Measurements from ENCODE around the gene TIMP2.
A peak's percentile ranks its signal among the peaks of the same experiment; 100 is the strongest.

The TIMP2 gene

GRCh38 chr17:78970834-78971755 lies 45.9 kb upstream of the TIMP2 start:
- no peak overlapping the region for H3K4me3 ChIP-seq (ENCODE audit: low read depth, low read length)
- DNase-seq (ENCODE audit: low read depth): peak; percentile 49
- in situ Hi-C loops (cut with HindIII; ENCODE audit: low sequenced_read_pairs): no loop called here
- peak; percentile 89 for TF ChIP-seq CTCF (IDR thresholded peaks at IDR 0.05; ENCODE audit: low read depth, low read length, missing control alignments)

GRCh38 chr17:78969865-78970264 lies 44.7 kb upstream of the TIMP2 start:
- in situ Hi-C loops (cut with HindIII; ENCODE audit: low sequenced_read_pairs): no loop called here
- H3K4me3 ChIP-seq (ENCODE audit: low read depth, low read length): no peak overlapping the region
- DNase-seq (ENCODE audit: low read depth): no peak
- no peak for TF ChIP-seq CTCF (IDR thresholded peaks at IDR 0.05; ENCODE audit: low read depth, low read length, missing control alignments)

GRCh38 chr17:78967782-78968362 lies 42.7 kb upstream of the TIMP2 start:
- in situ Hi-C loops (cut with HindIII; ENCODE audit: low sequenced_read_pairs): no loop called here
- TF ChIP-seq CTCF (IDR thresholded peaks at IDR 0.05; ENCODE audit: low read depth, low read length, missing control alignments): no peak
- no peak overlapping the region for H3K4me3 ChIP-seq (ENCODE audit: low read depth, low read length)
- DNase-seq (ENCODE audit: low read depth): no peak

- no peak for TF ChIP-seq CTCF (IDR thresholded peaks at IDR 0.05; ENCODE audit: low read depth, low read length, missing control alignments)
- DNase-seq (ENCODE audit: low read depth): no peak
- in situ Hi-C loops (cut with HindIII; ENCODE audit: low sequenced_read_pairs): no loop called here
- H3K4me3 ChIP-seq (ENCODE audit: low read depth, low read length): no peak overlapping the region
Measured at GRCh38 chr17:78966910-78967600, 41.9 kb upstream of the TIMP2 start.

- DNase-seq (ENCODE audit: low read depth): no peak
- TF ChIP-seq CTCF (IDR thresholded peaks at IDR 0.05; ENCODE audit: low read depth, low read length, missing control alignments): no peak
- in situ Hi-C loops (cut with HindIII; ENCODE audit: low sequenced_read_pairs): no loop called here
Measured at GRCh38 chr17:78966123-78966813, 41.1 kb upstream of the TIMP2 start.

GRCh38 chr17:78965491-78965924 lies 40.3 kb upstream of the TIMP2 start:
- in situ Hi-C loops (cut with HindIII; ENCODE audit: low sequenced_read_pairs): no loop called here
- no peak for TF ChIP-seq CTCF (IDR thresholded peaks at IDR 0.05; ENCODE audit: low read depth, low read length, missing control alignments)
- H3K4me3 ChIP-seq (ENCODE audit: low read depth, low read length): no peak overlapping the region
- DNase-seq (ENCODE audit: low read depth): no peak

More at GRCh38 chr17:78966123-78966813, 41.1 kb upstream of the TIMP2 start:
- H3K4me3 ChIP-seq (ENCODE audit: low read depth, low read length): no peak overlapping the region
